ENCODE results near the gene SRSF2.

DNA sequence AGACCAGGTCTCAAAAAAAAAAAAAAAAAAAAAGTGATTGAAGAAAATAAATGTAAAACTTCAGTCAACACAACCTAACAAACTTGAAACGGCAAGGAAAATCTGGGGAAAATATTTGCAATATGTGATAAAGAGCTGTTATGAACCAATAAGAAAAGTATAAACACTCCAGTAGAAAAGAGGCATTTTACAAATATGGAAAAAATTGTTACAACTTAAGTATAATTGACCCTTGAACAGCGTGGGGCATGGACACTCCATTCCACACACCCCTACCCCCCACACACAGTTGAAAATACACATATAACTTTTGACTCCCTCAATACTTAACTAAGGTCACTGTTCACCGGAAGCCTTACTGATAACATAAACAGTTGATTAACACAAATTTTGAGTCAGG, 21.4 kb upstream of the SRSF2 start:
- TF ChIP-seq, protein P1, sequence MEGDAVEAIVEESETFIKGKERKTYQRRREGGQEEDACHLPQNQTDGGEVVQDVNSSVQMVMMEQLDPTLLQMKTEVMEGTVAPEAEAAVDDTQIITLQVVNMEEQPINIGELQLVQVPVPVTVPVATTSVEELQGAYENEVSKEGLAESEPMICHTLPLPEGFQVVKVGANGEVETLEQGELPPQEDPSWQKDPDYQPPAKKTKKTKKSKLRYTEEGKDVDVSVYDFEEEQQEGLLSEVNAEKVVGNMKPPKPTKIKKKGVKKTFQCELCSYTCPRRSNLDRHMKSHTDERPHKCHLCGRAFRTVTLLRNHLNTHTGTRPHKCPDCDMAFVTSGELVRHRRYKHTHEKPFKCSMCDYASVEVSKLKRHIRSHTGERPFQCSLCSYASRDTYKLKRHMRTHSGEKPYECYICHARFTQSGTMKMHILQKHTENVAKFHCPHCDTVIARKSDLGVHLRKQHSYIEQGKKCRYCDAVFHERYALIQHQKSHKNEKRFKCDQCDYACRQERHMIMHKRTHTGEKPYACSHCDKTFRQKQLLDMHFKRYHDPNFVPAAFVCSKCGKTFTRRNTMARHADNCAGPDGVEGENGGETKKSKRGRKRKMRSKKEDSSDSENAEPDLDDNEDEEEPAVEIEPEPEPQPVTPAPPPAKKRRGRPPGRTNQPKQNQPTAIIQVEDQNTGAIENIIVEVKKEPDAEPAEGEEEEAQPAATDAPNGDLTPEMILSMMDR (IDR thresholded peaks at IDR 0.05), result no peak
- no peak for TF ChIP-seq POLR2A (IDR thresholded peaks at IDR 0.05)
